NCI-H345 treated with DMSO at 0.1 percent for 48 hours (cell line): ENCODE data around the gene AFF3.

Experiments used
- DNase-seq: peaks from one replicate; lab custom pipeline; 2025; ENCODE audit not compliant: unreplicated experiment; lab: John Stamatoyannopoulos, UW

The AFF3 gene

GRCh38 chr2:100046961-100047947 is 95.1 kb downstream of the AFF3 start:
- no peak for DNase-seq

GRCh38 chr2:100045000-100045399 is 97.4 kb downstream of the AFF3 start:
- no peak for DNase-seq

- DNase-seq, result no peak
Measured at GRCh38 chr2:100043891-100044255, 98.5 kb downstream of the AFF3 start.

- DNase-seq, result no peak
Measured at GRCh38 chr2:100043081-100043890, 99.1 kb downstream of the AFF3 start.

- no peak for DNase-seq
Measured at GRCh38 chr2:100042562-100042961, 99.8 kb downstream of the AFF3 start.

GRCh38 chr2:100041946-100042345 is 100.4 kb downstream of the AFF3 start:
- DNase-seq, result no peak

GRCh38 chr2:100041385-100041784 is 101.0 kb downstream of the AFF3 start:
- no peak for DNase-seq

- peak; percentile 44 for DNase-seq
Measured at GRCh38 chr2:100040906-100041305, 101.5 kb downstream of the AFF3 start.

GRCh38 chr2:100039291-100039980 is 103.0 kb downstream of the AFF3 start:
- DNase-seq, result no peak

- DNase-seq, result no peak
Measured at GRCh38 chr2:100038011-100038410, 104.4 kb downstream of the AFF3 start.

- DNase-seq, result peak; percentile 93
Measured at GRCh38 chr2:100036793-100037192, 105.6 kb downstream of the AFF3 start.

GRCh38 chr2:100036026-100036425 is 106.4 kb downstream of the AFF3 start:
- no peak for DNase-seq

GRCh38 chr2:100034431-100034830 is 108.0 kb downstream of the AFF3 start:
- no peak for DNase-seq

- DNase-seq, result no peak
Measured at GRCh38 chr2:100033976-100034375, 108.4 kb downstream of the AFF3 start.

GRCh38 chr2:100031604-100032003 is 110.8 kb downstream of the AFF3 start:
- no peak for DNase-seq

GRCh38 chr2:100029460-100029859 is 112.9 kb downstream of the AFF3 start:
- DNase-seq, result no peak

GRCh38 chr2:100021791-100022340 is 120.5 kb downstream of the AFF3 start:
- no peak for DNase-seq

GRCh38 chr2:100019499-100019898 is 122.9 kb downstream of the AFF3 start:
- DNase-seq, result no peak

- DNase-seq, result no peak
Measured at GRCh38 chr2:100018341-100019193, 123.8 kb downstream of the AFF3 start.

- no peak for DNase-seq
Measured at GRCh38 chr2:100017633-100018032, 124.8 kb downstream of the AFF3 start.
